H1 (cell line): ENCODE data around the gene FAM181A.

ENCODE experiments used
- CTCF ChIP-seq, 3 experiments: IDR thresholded peaks; 1 replicate in 2 of 3; 2 replicates in 1 of 3; pipeline versions ENCODE4 v1.5.1 to v1.6.1; 2011; ENCODE audit warnings: low read length in 3 of 3, mild to moderate bottlenecking in 3 of 3, inconsistent platforms in 2 of 3, low read depth in 1 of 3, moderate library complexity in 1 of 3; ENCODE audit not compliant: insufficient read depth in 1 of 3; ENCODE audit errors: control extremely low read depth in 1 of 3
- EZH2 ChIP-seq: fragments of 200-600 bp; sonication (generic); IDR thresholded peaks from 2 replicates; pipeline ENCODE4 v1.7.1; 2012; ENCODE audit warnings: low read depth, mild to moderate bottlenecking, moderate library complexity, low read length, inconsistent platforms; ENCODE audit not compliant: severe bottlenecking
- POLR2A ChIP-seq, 2 experiments: IDR thresholded peaks; 1 replicate in 1 of 2; 2 replicates in 1 of 2; pipeline ENCODE4 v1.6.1; 2011; ENCODE audit warnings: low read depth in 2 of 2, low read length in 2 of 2, mild to moderate bottlenecking in 2 of 2; ENCODE audit errors: control extremely low read depth in 1 of 2
- POLR2AphosphoS5 ChIP-seq: IDR thresholded peaks from 2 replicates; pipeline ENCODE4 v1.6.1; 2011; ENCODE audit warnings: low read depth, low read length
- RAD21 ChIP-seq, 2 experiments: IDR thresholded peaks in 1 of 2; conservative IDR thresholded peaks in 1 of 2; 2 replicates each; pipeline ENCODE4 v1.6.1; 2011; ENCODE audit warnings: low read depth in 2 of 2, low read length in 2 of 2, improper control_type of control experiment in 1 of 2, inconsistent platforms in 1 of 2, mild to moderate bottlenecking in 1 of 2, moderate library complexity in 1 of 2
- YY1 ChIP-seq: IDR thresholded peaks from 2 replicates; pipeline ENCODE4 v1.6.1; 2011; ENCODE audit warnings: low read depth, mild to moderate bottlenecking, low read length

- TF ChIP-seq EZH2 (no peak), POLR2AphosphoS5 (no peak), YY1 (no peak), POLR2A (IDR thresholded peaks at IDR 0.05; ENCODE audit: control extremely low read depth in 1 of 2, low read depth in 2 of 2, low read length in 2 of 2) (no peak), RAD21 (IDR thresholded peaks at IDR 0.05 in 1 of 2, conservative IDR thresholded peaks at IDR 0.05 in 1 of 2; ENCODE audit: low read depth in 2 of 2, low read length in 2 of 2) (no peak), CTCF (IDR thresholded peaks at IDR 0.05; ENCODE audit: control extremely low read depth in 1 of 3, insufficient read depth in 1 of 3, low read depth in 1 of 3, low read length in 3 of 3) (no peak)
These were observed 9.8 kb downstream of the FAM181A start for GRCh38 chr14:93936926-93937325.
